ENCODE measurements around the gene PLSCR3. TPM values are rescaled to one million over a fixed set of nuclear protein-coding genes. Genes with fewer than 3 reads are reported as not detected.

Gene PLSCR3
- total RNA-seq (2022; extraction: Qiagen RNA extraction; ENCODE audit: low read depth), result 34.1 to 39.8 TPM (median 34.4 TPM) in 5 replicates

GRCh38 chr17:7394452-7395191 is at the start of gene PLSCR3:
Gene PLSCR3 (minus strand): TSS chr17:7394525. CDS start chr17:7394110, 415 bp downstream.

GRCh38 chr17:7439462-7440112 is 45.3 kb upstream of the PLSCR3 start, which contains the start of gene FGF11:
Gene FGF11 (plus strand): TSS chr17:7439512. CDS start chr17:7439621, 109 bp downstream.

GRCh38 chr17:7428557-7428956 is 34.2 kb upstream of the PLSCR3 start, which contains the start of gene SPEM3:
Gene SPEM3 (plus strand): TSS chr17:7428857. CDS start chr17:7428903, 46 bp downstream.

GRCh38 chr17:7425316-7425715 is 31.0 kb upstream of the PLSCR3 start, which contains the start of gene SPEM2:
Gene SPEM2 (plus strand): TSS chr17:7425616. CDS start chr17:7425689, 73 bp downstream.

GRCh38 chr17:7419819-7420610 is 25.7 kb upstream of the PLSCR3 start, which contains the start of gene SPEM1:
Gene SPEM1 (plus strand): TSS chr17:7420324. CDS start chr17:7420385, 61 bp downstream.

GRCh38 chr17:7407485-7408251 is 13.3 kb upstream of the PLSCR3 start, which contains the start of gene NLGN2:
Gene NLGN2 (plus strand): TSS chr17:7407845. CDS start chr17:7408256, 411 bp downstream.

GRCh38 chr17:7403977-7404736 is 9.8 kb upstream of the PLSCR3 start, which contains the start of gene TMEM256:
Gene TMEM256 (minus strand): TSS chr17:7404097. CDS start chr17:7404084, 13 bp downstream.

GRCh38 chr17:7380855-7381683 is 13.3 kb downstream of the PLSCR3 start, which contains the start of gene TNK1:
Gene TNK1 (plus strand): TSS chr17:7381089. CDS start chr17:7382927, 1,838 bp downstream.

GRCh38 chr17:7355053-7355452 is 39.3 kb downstream of the PLSCR3 start, which contains the start of gene TMEM95:
Gene TMEM95 (plus strand): TSS chr17:7355156. CDS start chr17:7355205, 49 bp downstream.

GRCh38 chr17:7351665-7352502 is 42.4 kb downstream of the PLSCR3 start, which contains the start of gene KCTD11:
Gene KCTD11 (plus strand): TSS chr17:7352162.

Other genes with a start within 250 kb of the PLSCR3 start
- gene ASGR1, start 215.2 kb downstream of the PLSCR3 start, total RNA-seq (2022; extraction: Qiagen RNA extraction; ENCODE audit: low read depth), result 1.1 to 1.7 TPM (median 1.2 TPM) in 5 replicates
- 7.3 to 9.7 TPM (median 8.5 TPM) in 5 replicates for gene DLG4, start 174.7 kb downstream of the PLSCR3 start, total RNA-seq (2022; extraction: Qiagen RNA extraction; ENCODE audit: low read depth)
- gene ACADVL, start 174.6 kb downstream of the PLSCR3 start, total RNA-seq (2022; extraction: Qiagen RNA extraction; ENCODE audit: low read depth), result 339 to 466 TPM (median 425 TPM) in 5 replicates
- 31.4 to 43.0 TPM (median 35.3 TPM) in 5 replicates for gene DVL2, start 160.0 kb downstream of the PLSCR3 start, total RNA-seq (2022; extraction: Qiagen RNA extraction; ENCODE audit: low read depth)
- 90.3 to 102 TPM (median 93.3 TPM) in 5 replicates for gene PHF23, start 155.1 kb downstream of the PLSCR3 start, total RNA-seq (2022; extraction: Qiagen RNA extraction; ENCODE audit: low read depth)
- 605 to 729 TPM (median 704 TPM) in 5 replicates for gene GABARAP, start 152.1 kb downstream of the PLSCR3 start, total RNA-seq (2022; extraction: Qiagen RNA extraction; ENCODE audit: low read depth)
- 208 to 246 TPM (median 226 TPM) in 5 replicates for gene CTDNEP1, start 142.8 kb downstream of the PLSCR3 start, total RNA-seq (2022; extraction: Qiagen RNA extraction; ENCODE audit: low read depth)
- 116 to 129 TPM (median 124 TPM) in 5 replicates for gene ELP5, start 142.3 kb downstream of the PLSCR3 start, total RNA-seq (2022; extraction: Qiagen RNA extraction; ENCODE audit: low read depth)
- gene CLDN7, start 132.0 kb downstream of the PLSCR3 start, total RNA-seq (2022; extraction: Qiagen RNA extraction; ENCODE audit: low read depth), result 0.63 to 0.91 TPM (median 0.76 TPM) in 5 replicates
- 0.13 to 0.27 TPM (median 0.16 TPM) in 5 replicates for gene SLC2A4, start 112.8 kb downstream of the PLSCR3 start, total RNA-seq (2022; extraction: Qiagen RNA extraction; ENCODE audit: low read depth)
- gene YBX2, start 99.9 kb downstream of the PLSCR3 start, total RNA-seq (2022; extraction: Qiagen RNA extraction; ENCODE audit: low read depth), result 0.40 to 0.60 TPM (median 0.53 TPM) in 5 replicates
- gene EIF5A, start 86.9 kb downstream of the PLSCR3 start, total RNA-seq (2022; extraction: Qiagen RNA extraction; ENCODE audit: low read depth), result 1,614 to 1,831 TPM (median 1,704 TPM) in 5 replicates
- gene GPS2, start 79.2 kb downstream of the PLSCR3 start, total RNA-seq (2022; extraction: Qiagen RNA extraction; ENCODE audit: low read depth), result 75.1 to 106 TPM (median 95.2 TPM) in 5 replicates
- 27.1 to 33.9 TPM (median 31.9 TPM) in 5 replicates for gene NEURL4, start 65.2 kb downstream of the PLSCR3 start, total RNA-seq (2022; extraction: Qiagen RNA extraction; ENCODE audit: low read depth)
- gene ACAP1, start 58.0 kb downstream of the PLSCR3 start, total RNA-seq (2022; extraction: Qiagen RNA extraction; ENCODE audit: low read depth), result 3.9 to 7.6 TPM (median 4.2 TPM) in 5 replicates
- 12.5 to 15.9 TPM (median 13.7 TPM) in 5 replicates for gene KCTD11, start 42.4 kb downstream of the PLSCR3 start, total RNA-seq (2022; extraction: Qiagen RNA extraction; ENCODE audit: low read depth)
- gene TMEM95, start 39.4 kb downstream of the PLSCR3 start, total RNA-seq (2022; extraction: Qiagen RNA extraction; ENCODE audit: low read depth), result not detected in 5 replicates
- 1.3 to 1.8 TPM (median 1.6 TPM) in 5 replicates for gene TNK1, start 13.4 kb downstream of the PLSCR3 start, total RNA-seq (2022; extraction: Qiagen RNA extraction; ENCODE audit: low read depth)
- gene TMEM256, start 9.6 kb upstream of the PLSCR3 start, total RNA-seq (2022; extraction: Qiagen RNA extraction; ENCODE audit: low read depth), result 181 to 226 TPM (median 200 TPM) in 5 replicates
- gene NLGN2, start 13.3 kb upstream of the PLSCR3 start, total RNA-seq (2022; extraction: Qiagen RNA extraction; ENCODE audit: low read depth), result 15.4 to 21.5 TPM (median 18.0 TPM) in 5 replicates
- 0.08 TPM in 1 of 5 replicates, not detected in the others for gene SPEM1, start 25.8 kb upstream of the PLSCR3 start, total RNA-seq (2022; extraction: Qiagen RNA extraction; ENCODE audit: low read depth)
- gene SPEM2, start 31.1 kb upstream of the PLSCR3 start, total RNA-seq (2022; extraction: Qiagen RNA extraction; ENCODE audit: low read depth), result 0.07 TPM in 1 of 5 replicates, not detected in the others
- 0.03 TPM in 2 of 5 replicates, not detected in the others for gene SPEM3, start 34.3 kb upstream of the PLSCR3 start, total RNA-seq (2022; extraction: Qiagen RNA extraction; ENCODE audit: low read depth)
- 10.3 to 13.9 TPM (median 12.1 TPM) in 5 replicates for gene TMEM102, start 40.9 kb upstream of the PLSCR3 start, total RNA-seq (2022; extraction: Qiagen RNA extraction; ENCODE audit: low read depth)
- gene FGF11, start 45.0 kb upstream of the PLSCR3 start, total RNA-seq (2022; extraction: Qiagen RNA extraction; ENCODE audit: low read depth), result 0.86 to 1.3 TPM (median 1.1 TPM) in 5 replicates
- 5.4 to 7.8 TPM (median 7.1 TPM) in 5 replicates for gene CHRNB1, start 50.5 kb upstream of the PLSCR3 start, total RNA-seq (2022; extraction: Qiagen RNA extraction; ENCODE audit: low read depth)
- gene ZBTB4, start 85.1 kb upstream of the PLSCR3 start, total RNA-seq (2022; extraction: Qiagen RNA extraction; ENCODE audit: low read depth), result 21.4 to 26.2 TPM (median 24.4 TPM) in 5 replicates
- not detected in 5 replicates for gene SLC35G6, start 86.9 kb upstream of the PLSCR3 start, total RNA-seq (2022; extraction: Qiagen RNA extraction; ENCODE audit: low read depth)
- gene POLR2A, start 89.8 kb upstream of the PLSCR3 start, total RNA-seq (2022; extraction: Qiagen RNA extraction; ENCODE audit: low read depth), result 69.1 to 95.1 TPM (median 80.5 TPM) in 5 replicates
- 8.4 to 13.8 TPM (median 11.7 TPM) in 5 replicates for gene TNFSF12, start 154.5 kb upstream of the PLSCR3 start, total RNA-seq (2022; extraction: Qiagen RNA extraction; ENCODE audit: low read depth)
- gene TNFSF13, start 164.2 kb upstream of the PLSCR3 start, total RNA-seq (2022; extraction: Qiagen RNA extraction; ENCODE audit: low read depth), result 0.53 to 0.94 TPM (median 0.70 TPM) in 5 replicates
- 90.8 to 107 TPM (median 105 TPM) in 5 replicates for gene SENP3, start 167.4 kb upstream of the PLSCR3 start, total RNA-seq (2022; extraction: Qiagen RNA extraction; ENCODE audit: low read depth)
- 31.9 to 41.8 TPM (median 37.0 TPM) in 5 replicates for gene CD68, start 185.1 kb upstream of the PLSCR3 start, total RNA-seq (2022; extraction: Qiagen RNA extraction; ENCODE audit: low read depth)
- gene MPDU1, start 189.3 kb upstream of the PLSCR3 start, total RNA-seq (2022; extraction: Qiagen RNA extraction; ENCODE audit: low read depth), result 117 to 176 TPM (median 130 TPM) in 5 replicates
- 0.36 to 0.44 TPM (median 0.37 TPM) in 5 replicates for gene SOX15, start 195.6 kb upstream of the PLSCR3 start, total RNA-seq (2022; extraction: Qiagen RNA extraction; ENCODE audit: low read depth)
- 59.9 to 63.2 TPM (median 61.1 TPM) in 5 replicates for gene FXR2, start 220.4 kb upstream of the PLSCR3 start, total RNA-seq (2022; extraction: Qiagen RNA extraction; ENCODE audit: low read depth)
- gene SAT2, start 233.3 kb upstream of the PLSCR3 start, total RNA-seq (2022; extraction: Qiagen RNA extraction; ENCODE audit: low read depth), result 75.9 to 92.6 TPM (median 88.1 TPM) in 5 replicates
- 0.38 to 0.70 TPM (median 0.50 TPM) in 5 replicates for gene SHBG, start 235.6 kb upstream of the PLSCR3 start, total RNA-seq (2022; extraction: Qiagen RNA extraction; ENCODE audit: low read depth)

All from A549 treated with DMSO at 1 μM for 4 hours (cell line).